ENCODE measurements around the gene ATIC.

The ATIC gene

DNA sequence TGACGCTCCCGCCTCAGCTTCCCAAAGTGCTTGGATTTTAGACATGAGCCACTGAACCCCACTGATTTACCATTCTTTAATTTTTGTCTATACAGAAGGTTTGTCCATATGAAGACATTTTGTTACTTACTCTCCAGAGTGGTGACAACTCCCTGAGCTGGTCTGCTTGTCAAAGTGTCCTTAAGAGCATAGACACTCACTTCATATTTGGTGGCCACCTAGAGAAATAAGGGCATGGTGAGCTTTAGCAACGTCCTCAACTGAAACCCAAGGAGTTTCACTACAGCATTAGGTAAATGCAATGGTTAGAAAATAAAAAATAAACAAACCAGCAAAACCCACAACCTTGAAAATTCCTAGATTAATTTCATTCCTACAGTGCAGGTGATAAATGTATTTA is 66.2 kb downstream of the ATIC start:
- DNase-seq: no peak

DNA sequence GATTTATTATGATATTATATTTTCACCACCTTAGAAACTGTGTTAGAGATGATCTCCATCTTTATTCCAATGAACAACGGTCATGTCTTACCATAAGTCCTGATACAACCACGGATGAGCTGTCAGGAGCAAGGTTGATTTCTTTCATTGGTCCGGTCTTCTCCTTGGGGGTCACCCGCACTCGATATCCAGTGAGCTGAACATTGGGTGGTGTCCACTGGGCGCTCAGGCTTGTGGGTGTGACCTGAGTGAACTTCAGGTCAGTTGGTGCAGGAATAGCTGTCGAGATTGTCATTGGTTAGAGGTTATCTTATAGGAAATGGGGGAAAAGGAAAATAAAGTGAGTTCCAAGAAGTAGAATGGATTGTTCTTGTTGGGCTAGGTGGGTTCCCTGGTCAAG is 67.2 kb downstream of the ATIC start:
- no peak for DNase-seq

- DNase-seq: no peak
Measured at GRCh38 chr2:215379948-215380347, 68.1 kb downstream of the ATIC start.

DNA sequence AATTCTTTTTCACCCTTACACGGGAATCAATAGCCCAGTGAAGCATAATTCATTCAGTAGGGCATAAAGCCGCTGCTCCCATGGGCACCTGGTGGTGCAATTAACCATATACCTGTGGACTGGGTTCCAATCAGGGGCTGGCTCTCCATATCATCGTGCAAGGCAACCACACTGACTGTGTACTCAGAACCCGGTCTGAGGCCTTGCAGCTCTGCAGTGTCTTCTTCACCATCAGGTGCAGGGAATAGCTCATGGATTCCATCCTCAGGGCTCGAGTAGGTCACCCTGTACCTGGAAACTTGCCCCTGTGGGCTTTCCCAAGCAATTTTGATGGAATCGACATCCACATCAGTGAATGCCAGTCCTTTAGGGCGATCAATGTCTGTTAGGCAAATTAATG is 68.8 kb downstream of the ATIC start:
- no peak for DNase-seq

DNA sequence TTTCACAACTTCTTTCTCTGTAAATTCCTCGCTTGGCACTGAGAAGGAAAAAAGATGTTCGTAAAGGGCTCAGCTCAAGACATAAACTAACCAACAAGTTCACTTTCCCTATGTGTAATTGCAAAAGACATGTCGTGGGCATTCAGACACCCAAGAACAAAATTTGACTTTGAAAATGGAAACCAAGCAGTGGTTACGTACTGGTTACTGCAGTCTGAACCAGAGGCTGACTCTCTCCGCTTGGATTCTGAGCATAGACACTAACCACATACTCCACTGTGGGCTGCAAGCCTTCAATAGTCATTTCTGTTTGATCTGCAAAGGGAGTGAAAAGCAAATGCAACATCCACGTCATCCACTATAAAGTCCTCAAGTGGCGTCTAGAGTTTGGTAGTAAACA is 70.2 kb downstream of the ATIC start:
- no peak for DNase-seq

GRCh38 chr2:215382480-215382879 is 70.6 kb downstream of the ATIC start:
- no peak for DNase-seq

DNA sequence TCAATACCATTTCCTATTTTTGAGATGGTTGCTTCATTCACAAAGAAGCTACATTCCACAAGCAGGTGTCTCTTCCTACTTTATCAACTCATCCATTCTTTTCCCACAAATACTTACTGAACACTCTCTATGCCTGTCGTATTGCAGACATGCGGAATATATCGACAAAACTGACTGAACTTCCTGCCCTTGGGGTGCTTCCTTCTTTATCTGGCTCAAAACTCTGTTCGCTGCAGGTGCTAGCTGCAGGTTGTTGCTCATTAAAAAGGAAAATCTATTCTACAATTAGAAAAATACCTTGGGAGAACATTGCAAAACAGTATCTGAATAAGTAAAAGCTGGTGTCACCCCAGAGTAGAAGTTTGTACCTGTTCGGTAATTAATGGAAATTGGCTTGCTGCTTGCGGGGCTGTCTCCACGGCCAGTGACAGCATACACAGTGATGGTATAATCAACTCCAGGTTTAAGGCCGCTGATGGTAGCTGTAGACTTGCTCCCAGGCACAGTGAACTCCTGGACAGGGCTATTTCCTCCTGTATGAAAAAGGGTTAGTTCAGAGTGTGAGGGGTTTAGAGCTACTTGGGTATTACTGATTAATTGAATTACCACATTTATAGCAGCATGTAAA is 71.9 kb downstream of the ATIC start:
- DNase-seq: no peak

GRCh38 chr2:215384710-215385109 is 72.9 kb downstream of the ATIC start:
- DNase-seq: no peak

DNA sequence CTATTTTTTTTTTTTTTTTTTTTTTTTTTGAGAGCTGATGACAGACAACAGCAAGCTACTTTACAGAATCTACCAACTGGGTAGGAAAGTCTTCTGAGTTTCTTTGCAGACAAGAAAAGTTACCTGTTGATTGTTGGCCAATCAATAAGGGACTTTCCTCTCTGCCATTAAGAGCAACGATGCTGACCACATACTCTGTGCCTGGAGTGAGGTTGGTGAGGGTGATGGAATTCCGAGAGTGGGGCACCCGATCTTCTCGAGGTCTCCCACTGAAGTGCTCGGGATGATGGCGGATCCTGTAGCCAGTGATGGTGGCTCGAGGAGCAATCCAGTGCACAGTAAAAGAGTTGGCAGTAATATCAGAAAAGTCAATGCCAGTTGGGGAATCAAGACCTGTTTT is 74.7 kb downstream of the ATIC start:
- DNase-seq: no peak

GRCh38 chr2:215388002-215388728 is 76.3 kb downstream of the ATIC start:
- DNase-seq: no peak

DNA sequence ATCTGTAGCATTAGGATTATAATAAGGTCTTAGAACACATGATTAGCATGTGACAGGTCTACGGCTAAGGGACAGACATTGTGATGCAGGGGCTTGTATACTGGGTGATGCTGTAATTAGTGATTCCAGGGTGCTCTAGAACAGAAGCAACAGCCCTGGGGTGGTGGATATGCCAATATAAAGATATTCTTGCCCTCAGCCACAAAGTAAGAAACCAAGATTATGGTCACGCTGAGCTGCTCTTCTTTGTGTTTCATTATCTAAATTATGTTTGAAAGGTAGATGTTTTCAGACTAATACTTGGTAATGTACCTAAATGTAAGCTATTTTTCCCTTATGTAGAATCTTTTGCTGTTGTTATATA is 78.7 kb downstream of the ATIC start:
- DNase-seq: no peak

- no peak for DNase-seq
Measured at GRCh38 chr2:215391531-215391930, 79.7 kb downstream of the ATIC start.

- DNase-seq: no peak
Measured at GRCh38 chr2:215392164-215392563, 80.3 kb downstream of the ATIC start.

DNA sequence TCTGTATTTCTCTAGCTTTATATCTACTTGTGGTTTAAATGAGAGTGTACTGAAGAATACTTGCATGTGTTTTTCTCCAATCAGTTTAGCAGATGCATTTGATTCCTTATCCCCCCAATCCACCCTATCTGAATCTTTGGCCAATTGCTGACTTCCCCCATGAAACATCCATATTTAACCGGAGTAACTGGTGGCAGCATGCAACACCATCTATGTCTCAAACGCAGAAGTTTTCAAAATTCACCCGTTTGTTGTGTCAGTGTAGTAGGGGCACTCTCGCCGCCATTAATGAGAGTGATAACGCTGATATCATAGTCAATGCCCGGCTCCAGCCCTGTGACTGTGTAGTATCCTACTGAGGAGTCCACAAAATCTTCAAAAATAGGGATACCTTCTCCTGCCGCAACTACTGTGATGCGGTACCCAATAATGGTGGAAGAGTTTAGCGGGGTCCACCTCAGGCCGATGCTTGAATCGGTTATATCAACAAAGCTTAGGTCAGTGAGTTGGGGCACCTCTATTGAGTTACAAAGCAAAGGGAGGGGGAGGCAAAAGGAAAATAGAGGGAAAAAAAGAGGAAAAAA is 80.9 kb downstream of the ATIC start:
- no peak for DNase-seq

- no peak for DNase-seq
Measured at GRCh38 chr2:215394102-215394805, 82.4 kb downstream of the ATIC start.

DNA sequence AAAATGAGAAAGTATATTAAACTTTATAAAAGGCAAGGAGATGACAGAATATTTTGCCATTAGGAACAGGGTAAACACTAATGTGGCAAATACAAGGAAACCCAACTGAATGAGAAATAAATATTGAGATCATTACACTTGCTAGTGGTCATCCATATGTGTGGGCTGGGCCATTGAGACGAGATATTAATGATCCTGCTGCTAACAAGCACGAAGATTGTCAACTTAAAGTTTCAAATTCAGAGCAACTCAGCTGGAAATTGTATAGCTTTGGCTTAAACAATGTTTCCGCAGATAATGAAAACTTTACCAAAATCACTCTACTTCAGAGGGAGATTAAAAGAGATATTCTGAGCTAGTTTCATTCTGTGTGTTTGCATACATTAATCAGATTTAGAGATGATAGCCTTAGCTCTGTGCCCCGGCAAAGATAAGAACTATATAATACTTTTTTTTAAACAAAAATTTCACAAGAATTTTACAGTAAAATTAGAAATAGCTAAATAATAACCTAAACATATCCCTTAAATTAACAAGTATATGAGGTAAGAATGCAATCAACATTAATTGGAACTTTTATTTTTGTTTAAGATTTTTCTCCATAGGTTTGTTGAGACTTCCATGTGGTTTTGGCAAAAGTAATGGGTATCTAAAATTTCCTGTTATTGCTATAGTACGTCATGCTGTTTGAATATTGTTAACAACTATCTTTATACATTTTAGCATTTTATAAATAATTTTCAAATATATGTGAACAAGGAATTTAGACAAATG is 84.0 kb downstream of the ATIC start:
- DNase-seq: no peak

DNA sequence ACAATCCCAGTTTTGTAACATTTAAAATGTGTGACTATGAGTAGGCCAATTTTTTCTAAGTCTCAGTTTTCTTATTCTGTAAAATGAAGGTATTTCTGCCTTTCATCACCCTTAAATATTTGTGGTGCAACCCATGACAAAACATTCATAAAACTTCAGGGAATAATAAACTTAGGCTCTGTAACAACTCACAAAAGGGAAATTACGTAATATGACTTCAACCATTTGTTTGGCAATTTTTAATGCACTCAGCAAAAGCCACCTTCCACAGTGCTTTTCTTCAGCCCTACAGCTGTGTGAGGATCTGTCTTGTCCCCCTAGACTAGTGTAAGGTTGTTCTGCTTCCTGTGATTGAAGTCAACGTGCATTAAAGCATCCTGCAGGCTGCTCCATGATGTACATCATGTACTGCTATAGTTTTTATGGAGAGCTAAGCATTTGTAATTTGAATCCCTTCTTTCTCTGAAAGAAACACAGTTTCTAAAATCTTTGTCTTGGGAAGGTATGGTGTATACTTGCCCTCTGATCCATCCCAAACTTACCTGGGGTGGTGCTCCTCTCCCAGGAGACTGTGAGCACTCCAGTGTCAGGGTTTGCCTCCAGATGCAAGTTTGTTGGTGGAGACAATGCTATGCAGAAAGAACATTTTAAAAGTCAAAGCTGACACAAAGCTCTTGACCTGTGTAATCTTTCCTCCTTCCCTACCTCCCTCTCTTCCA is 84.9 kb downstream of the ATIC start:
- no peak for DNase-seq

- no peak for DNase-seq
Measured at GRCh38 chr2:215397632-215398341, 85.9 kb downstream of the ATIC start.

DNA sequence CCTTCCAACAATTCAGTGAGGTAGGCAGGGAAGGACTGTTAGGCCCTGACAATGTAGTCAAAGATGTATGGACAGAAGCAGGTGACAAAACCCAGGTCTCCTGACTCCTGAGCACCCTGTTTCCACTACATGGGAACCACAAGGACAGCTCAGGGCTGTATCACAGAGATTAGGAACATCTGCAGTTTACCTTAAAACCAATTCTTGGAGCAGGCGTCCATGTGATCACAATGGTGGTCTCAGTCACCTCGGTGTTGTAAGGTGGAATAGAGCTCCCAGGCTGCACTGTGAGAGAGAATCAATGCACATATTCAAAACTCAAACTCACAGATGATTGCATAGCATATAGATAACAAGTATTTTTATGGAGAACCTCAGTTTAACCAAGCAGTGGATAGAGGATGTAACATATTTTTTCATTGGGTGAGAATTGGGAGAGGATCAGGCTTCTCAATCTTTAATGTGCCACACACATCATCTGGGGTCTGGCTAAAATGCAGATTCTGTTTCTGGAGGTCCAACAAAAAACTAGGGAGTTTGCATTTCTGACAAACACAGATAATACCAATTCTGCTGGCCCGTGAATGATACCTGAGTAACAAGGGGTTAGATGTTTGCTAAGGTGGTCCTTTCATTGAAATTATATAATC is 87.3 kb downstream of the ATIC start:
- no peak for DNase-seq

Data from activated CD4-positive, CD25-positive, alpha-beta regulatory T cell (primary cell).